Sigmoid colon (tissue), 3 donors: ENCODE measurements around the gene MSANTD7.

ENCODE experiments used
- CTCF ChIP-seq, 4 experiments: fragments of 450-650 bp in 3 of 4; fragments of 200-600 bp in 1 of 4; IDR thresholded peaks; one replicate each; pipeline ENCODE4 v1.5.1; 2016 to 2019; ENCODE audit warnings: antibody characterized with exemption in 4 of 4, mild to moderate bottlenecking in 3 of 4, moderate library complexity in 2 of 4
- POLR2A ChIP-seq, 2 donors: fragments of 450-650 bp; IDR thresholded peaks; one replicate each; pipeline ENCODE4 v1.6.1; 2016; ENCODE audit warnings: antibody characterized with exemption in 2 of 2, mild to moderate bottlenecking in 2 of 2, moderate library complexity in 2 of 2

DNA sequence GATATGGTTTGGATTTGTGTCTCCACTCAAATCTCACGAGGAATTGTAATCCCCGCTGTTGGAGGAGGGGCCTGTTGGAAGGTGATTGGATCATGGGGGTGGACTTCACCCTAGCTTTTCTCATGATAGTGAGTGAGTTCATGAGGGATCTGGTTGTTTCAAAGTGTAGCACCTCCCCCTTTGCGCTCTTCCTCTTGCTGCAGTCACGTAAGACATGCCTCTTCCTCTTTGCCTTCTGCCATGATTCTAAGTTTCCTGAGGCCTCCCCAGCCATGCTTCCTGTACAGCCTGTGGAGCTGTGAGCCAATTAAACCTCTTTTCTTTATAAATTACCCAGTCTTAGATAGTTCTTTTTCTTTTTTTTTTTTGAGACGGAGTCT, 17.3 kb upstream of the MSANTD7 start:
- TF ChIP-seq CTCF (IDR thresholded peaks at IDR 0.05): no peak
- TF ChIP-seq POLR2A (IDR thresholded peaks at IDR 0.05): no peak
